ENCODE results near the gene NKAIN2.

- TF ChIP-seq CTCF (optimal IDR thresholded peaks at IDR 0.05 in 1 of 3, IDR thresholded peaks at IDR 0.05 in 1 of 3, conservative IDR thresholded peaks at IDR 0.05 in 1 of 3; ENCODE audit: extremely low read depth in 1 of 3, insufficient read depth in 2 of 3, low read length in 3 of 3) (no peak), EZH2 (IDR thresholded peaks at IDR 0.05; ENCODE audit: low read length) (no peak)
These were observed 732.6 kb downstream of the NKAIN2 start for GRCh38 chr6:124536157-124536841.
